Duodenal mucosa (tissue), 2 donors: ENCODE measurements around the gene DMGDH.
A peak's percentile ranks its signal among the peaks of the same experiment; 100 is the strongest.

ENCODE experiments used
- H3K27ac ChIP-seq: one replicate; pipeline ENCODE4 v1.7.0; 2013; ENCODE audit warnings: low read depth, low read length
- H3K27me3 ChIP-seq, 2 donors: one replicate each; pipeline ENCODE4 v1.7.0; 2013; ENCODE audit warnings: low read length in 2 of 2, control low read depth in 1 of 2; ENCODE audit not compliant: insufficient read depth in 2 of 2, control insufficient read depth in 1 of 2
- H3K36me3 ChIP-seq, 2 donors: one replicate each; pipeline ENCODE4 v1.7.0; 2013; ENCODE audit warnings: low read length in 2 of 2, control low read depth in 1 of 2; ENCODE audit not compliant: insufficient read depth in 2 of 2, control insufficient read depth in 1 of 2
- H3K4me1 ChIP-seq, 2 donors: one replicate each; pipeline ENCODE4 v1.7.0; 2013; ENCODE audit warnings: low read length in 2 of 2, control low read depth in 1 of 2; ENCODE audit not compliant: insufficient read depth in 2 of 2, control insufficient read depth in 1 of 2
- H3K4me3 ChIP-seq, 2 donors: one replicate each; pipeline ENCODE4 v1.7.0; 2013; ENCODE audit warnings: low read length in 2 of 2, low read depth in 1 of 2
- H3K9ac ChIP-seq, 2 donors: one replicate each; pipeline ENCODE4 v1.7.0; 2013; ENCODE audit warnings: low read length in 2 of 2, low read depth in 1 of 2
- H3K9me3 ChIP-seq, 2 donors: one replicate each; pipeline ENCODE4 v1.7.0; 2013; ENCODE audit warnings: low read length in 2 of 2, control low read depth in 1 of 2; ENCODE audit not compliant: control insufficient read depth in 1 of 2

The DMGDH gene

DNA sequence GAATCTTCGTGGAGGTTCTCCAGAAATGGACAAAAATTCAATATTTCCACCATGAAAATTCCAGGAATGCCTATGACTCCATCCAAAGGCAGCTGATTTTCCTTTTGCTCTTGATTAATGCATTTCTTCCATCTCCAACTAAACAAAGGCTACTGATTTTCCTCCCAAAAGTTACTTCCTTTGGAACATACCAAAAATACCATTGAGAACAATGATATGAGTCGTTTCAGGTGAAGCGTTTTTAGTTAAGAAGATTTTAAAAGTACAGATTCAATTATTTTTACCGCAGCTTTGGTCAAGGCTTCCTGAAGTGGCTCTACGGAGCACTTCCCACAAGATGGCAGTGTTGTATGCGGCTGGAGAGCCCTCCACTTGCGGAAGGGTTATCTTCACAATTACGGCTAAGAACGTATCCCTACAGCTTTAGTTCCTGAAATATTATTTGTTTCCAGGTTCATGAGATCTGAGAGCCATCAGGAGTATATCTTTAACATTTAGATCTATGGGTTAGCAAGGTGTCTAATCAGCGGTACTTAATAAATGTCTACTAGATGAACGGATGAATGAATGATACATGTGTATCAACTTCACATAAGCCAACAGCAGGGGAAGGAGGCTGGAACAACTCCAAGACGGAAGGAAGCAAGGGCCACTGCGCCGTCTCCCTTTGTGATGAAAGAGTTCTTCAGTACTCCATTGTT lies 48.5 kb downstream of the DMGDH start:
- no peaks in the 10 kb centered on the region for H3K36me3 ChIP-seq
- no peaks in the 10 kb centered on the region for H3K9me3 ChIP-seq
- H3K4me1 ChIP-seq, result no peaks in the 10 kb centered on the region
- H3K27me3 ChIP-seq, result peaks cover 0 to 5% of the 10 kb centered on the region in 2 donors
- peak overlapping the region in 1 of 2 donors; percentile 27 for H3K4me3 ChIP-seq
- H3K27ac ChIP-seq, result no peak overlapping the region
- H3K9ac ChIP-seq, result no peak overlapping the region

DNA sequence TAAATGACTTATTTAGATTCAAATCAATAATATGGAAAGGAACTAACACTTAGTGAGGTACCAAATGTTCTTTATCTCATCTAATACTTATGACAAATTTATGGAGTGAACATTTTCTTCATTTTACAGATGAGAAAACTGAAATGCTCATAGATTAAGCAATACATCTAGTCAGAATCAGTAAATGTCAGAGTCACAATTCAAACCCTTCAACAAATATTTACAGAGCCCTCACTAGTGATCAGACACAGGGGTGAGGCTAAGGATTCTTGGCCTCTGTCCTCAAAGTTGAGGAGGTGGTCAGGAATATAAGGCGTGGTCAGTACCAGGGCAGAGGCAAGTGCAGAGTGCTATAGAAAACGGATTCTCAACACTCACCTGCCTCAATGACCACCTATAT lies 54.8 kb downstream of the DMGDH start:
- H3K27ac ChIP-seq, result no peak overlapping the region
- peaks cover 0 to 5% of the 10 kb centered on the region in 2 donors for H3K27me3 ChIP-seq
- H3K4me1 ChIP-seq, result no peaks in the 10 kb centered on the region
- H3K36me3 ChIP-seq, result no peaks in the 10 kb centered on the region
- no peak overlapping the region for H3K9ac ChIP-seq
- H3K9me3 ChIP-seq, result no peaks in the 10 kb centered on the region
- H3K4me3 ChIP-seq, result no peak overlapping the region

DNA sequence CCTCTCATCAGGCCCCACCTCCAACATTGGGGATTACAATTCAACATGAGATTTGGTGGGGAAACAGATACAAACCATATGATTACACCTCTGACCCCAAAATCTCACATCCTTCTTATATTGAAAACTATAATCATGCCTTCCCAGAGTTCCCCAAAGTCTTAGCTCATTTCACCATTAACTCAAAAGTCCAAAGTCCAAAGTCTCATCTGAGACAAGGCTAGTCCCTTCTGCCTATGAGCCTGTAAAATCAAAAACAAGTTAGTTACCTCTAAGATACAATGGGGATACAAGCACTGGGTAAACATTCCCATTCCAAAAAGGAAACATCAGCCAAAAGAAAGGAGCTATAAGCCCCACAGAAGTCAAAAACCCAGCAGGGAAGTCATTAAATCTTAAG lies 57.6 kb downstream of the DMGDH start:
- Histone ChIP-seq H3K36me3 (no peaks in the 10 kb centered on the region), H3K4me3 (no peak overlapping the region), H3K4me1 (no peaks in the 10 kb centered on the region), H3K27ac (no peak overlapping the region), H3K9me3 (no peaks in the 10 kb centered on the region), H3K27me3 (peaks cover 0 to 5% of the 10 kb centered on the region in 2 donors), H3K9ac (no peak overlapping the region)

DNA sequence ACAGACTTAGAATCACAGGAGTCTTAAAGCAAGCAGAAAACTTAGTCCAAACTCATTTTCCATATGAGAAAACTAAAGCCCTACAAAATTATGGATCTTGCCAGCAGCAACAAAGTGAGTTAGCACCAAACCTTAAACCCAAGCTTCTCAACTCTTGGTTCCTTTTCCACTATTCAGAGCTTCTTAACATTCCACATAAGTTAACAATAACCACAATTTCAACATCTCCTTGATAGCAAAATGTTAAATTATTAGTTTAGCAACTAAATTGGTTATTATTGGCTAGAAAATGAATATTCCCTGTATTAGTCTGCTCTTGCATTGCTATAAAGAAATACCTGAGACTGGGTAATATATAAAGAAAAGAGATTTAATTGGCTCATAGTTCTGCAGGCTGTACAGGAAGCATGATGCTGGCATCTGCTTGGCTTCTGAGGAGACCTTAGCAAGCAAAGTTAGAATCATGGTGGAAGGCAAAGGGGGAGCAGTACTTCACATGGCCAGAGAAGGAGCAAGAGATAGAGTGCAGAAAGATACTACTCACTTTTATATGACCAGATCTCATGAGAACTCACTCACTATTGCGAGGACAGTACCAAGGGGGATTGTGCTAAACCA lies 58.1 kb downstream of the DMGDH start:
- Histone ChIP-seq H3K9me3 (no peaks in the 10 kb centered on the region), H3K9ac (no peak overlapping the region), H3K4me1 (no peaks in the 10 kb centered on the region), H3K4me3 (no peak overlapping the region), H3K27ac (no peak overlapping the region), H3K36me3 (no peaks in the 10 kb centered on the region), H3K27me3 (peaks cover 0 to 5% of the 10 kb centered on the region in 2 donors)

DNA sequence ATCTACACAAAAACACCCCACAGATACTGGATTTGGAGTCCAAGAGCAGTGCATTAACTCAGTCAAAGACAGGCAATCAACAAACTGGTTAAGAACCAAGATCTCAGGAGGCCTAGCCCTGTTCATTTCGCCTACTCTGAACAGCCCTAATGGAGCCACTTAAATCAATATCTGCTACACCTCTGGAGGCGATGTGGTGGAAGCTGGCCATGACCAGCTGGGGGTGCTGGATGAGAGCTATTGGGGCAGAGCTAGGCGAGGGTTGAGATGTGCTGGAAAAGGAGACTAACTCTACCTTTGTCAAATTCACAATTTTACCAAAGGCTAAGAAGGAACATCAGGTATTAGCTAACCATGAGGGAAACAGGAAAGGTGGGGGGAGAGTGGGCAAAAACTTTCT lies 61.1 kb downstream of the DMGDH start:
- Histone ChIP-seq H3K9me3 (no peaks in the 10 kb centered on the region), H3K27me3 (no peaks in the 10 kb centered on the region), H3K9ac (no peak overlapping the region), H3K36me3 (no peaks in the 10 kb centered on the region), H3K4me1 (no peaks in the 10 kb centered on the region), H3K27ac (no peak overlapping the region), H3K4me3 (no peak overlapping the region)

DNA sequence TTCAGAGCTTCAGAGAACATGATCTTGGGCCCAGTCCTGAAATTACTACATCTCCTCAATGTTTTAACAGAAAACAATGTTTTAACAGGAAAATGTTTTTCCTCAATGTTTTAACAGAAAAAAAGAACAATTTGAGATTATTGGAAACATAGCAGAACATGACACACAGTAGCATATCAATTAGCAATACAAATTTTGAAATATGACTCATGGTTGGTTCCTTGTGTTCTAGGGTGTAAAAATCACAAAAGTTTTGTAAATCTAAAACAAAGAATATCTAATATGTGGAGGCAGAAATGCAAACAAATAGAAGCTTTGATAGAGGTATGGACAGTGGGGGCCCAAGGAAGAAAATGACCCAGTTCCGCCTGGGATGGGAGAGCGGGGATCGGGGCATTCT lies 61.6 kb downstream of the DMGDH start:
- H3K9ac ChIP-seq, result no peak overlapping the region
- H3K27me3 ChIP-seq, result no peaks in the 10 kb centered on the region
- no peaks in the 10 kb centered on the region for H3K4me1 ChIP-seq
- no peaks in the 10 kb centered on the region for H3K36me3 ChIP-seq
- no peaks in the 10 kb centered on the region for H3K9me3 ChIP-seq
- no peak overlapping the region for H3K4me3 ChIP-seq
- no peak overlapping the region for H3K27ac ChIP-seq

DNA sequence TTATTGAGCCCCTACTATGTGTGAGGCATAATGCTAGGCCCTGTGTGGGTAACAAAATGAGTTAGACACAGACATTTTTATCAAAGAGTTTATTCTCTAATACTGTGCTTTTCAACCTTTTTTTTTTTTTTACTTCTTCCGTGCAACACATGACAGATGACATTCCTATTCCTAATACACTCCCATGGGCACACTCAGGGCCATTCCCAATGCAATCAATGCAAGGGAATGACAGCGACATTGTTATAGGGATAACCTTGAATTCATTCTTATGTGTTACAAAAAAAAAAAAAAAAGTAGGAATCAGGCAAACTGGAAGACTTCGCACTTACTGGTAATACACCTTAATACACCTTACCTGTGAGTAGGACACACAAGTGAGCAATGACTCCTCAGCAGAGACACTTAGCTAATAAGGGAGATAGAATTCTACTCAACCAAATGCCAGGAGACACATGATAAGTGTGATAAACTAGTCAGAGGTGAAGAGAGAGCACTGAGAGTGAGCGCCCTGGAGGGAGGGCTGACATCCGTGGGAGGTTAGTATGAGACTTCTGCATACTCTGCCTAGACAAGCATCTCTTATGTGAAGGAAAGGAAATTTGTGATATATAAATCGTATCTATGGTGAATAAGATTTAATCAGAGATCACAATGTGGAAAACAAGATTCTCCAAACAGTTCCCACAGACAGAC lies 63.4 kb downstream of the DMGDH start:
- Histone ChIP-seq H3K27ac (no peak overlapping the region), H3K4me3 (no peak overlapping the region), H3K36me3 (no peaks in the 10 kb centered on the region), H3K9ac (no peak overlapping the region), H3K27me3 (no peaks in the 10 kb centered on the region), H3K4me1 (no peaks in the 10 kb centered on the region), H3K9me3 (no peaks in the 10 kb centered on the region)

DNA sequence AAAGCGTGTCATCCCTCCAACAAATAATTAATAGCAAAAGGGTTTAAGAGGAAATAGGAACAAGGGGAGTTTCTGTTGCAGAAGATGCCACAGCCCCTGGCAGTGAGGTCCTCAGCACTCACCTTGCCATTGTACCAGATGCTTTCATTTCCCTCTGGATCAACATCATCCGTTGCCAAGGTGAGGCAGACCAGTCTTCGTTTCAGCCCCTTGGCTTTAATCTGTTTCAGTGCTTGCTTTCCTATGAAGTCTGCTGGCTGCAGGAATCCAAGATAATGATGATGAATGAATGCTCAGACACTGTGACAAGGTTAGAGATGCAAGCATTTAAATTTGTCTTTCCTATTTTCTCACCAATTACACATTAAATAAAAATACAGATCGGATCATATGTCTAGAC lies 64.3 kb downstream of the DMGDH start:
- H3K9ac ChIP-seq, result no peak overlapping the region
- H3K4me3 ChIP-seq, result no peak overlapping the region
- no peaks in the 10 kb centered on the region for H3K36me3 ChIP-seq
- H3K9me3 ChIP-seq, result no peaks in the 10 kb centered on the region
- no peaks in the 10 kb centered on the region for H3K4me1 ChIP-seq
- H3K27ac ChIP-seq, result no peak overlapping the region
- H3K27me3 ChIP-seq, result no peaks in the 10 kb centered on the region

DNA sequence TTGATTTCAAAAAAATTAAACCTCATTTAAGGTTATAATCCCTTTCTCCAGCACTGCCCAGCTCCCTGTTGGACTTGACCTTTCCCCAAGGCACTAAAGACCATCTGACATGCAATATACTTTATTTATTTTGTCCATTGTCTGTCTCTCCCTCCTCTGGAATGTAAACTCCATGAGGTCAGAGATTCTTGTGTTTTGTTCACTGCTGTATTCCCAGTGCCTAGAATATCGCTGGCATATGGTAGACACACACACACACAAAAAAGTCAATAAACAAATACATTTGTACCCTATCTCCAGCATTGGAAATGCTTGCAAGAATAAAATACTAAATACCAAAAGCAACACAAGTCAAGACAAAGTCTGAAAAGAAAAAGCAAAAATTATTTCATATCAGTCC lies 67.1 kb downstream of the DMGDH start:
- Histone ChIP-seq H3K9ac (no peak overlapping the region), H3K36me3 (no peaks in the 10 kb centered on the region), H3K4me3 (no peak overlapping the region), H3K9me3 (no peaks in the 10 kb centered on the region), H3K4me1 (no peaks in the 10 kb centered on the region), H3K27ac (no peak overlapping the region), H3K27me3 (no peaks in the 10 kb centered on the region)

DNA sequence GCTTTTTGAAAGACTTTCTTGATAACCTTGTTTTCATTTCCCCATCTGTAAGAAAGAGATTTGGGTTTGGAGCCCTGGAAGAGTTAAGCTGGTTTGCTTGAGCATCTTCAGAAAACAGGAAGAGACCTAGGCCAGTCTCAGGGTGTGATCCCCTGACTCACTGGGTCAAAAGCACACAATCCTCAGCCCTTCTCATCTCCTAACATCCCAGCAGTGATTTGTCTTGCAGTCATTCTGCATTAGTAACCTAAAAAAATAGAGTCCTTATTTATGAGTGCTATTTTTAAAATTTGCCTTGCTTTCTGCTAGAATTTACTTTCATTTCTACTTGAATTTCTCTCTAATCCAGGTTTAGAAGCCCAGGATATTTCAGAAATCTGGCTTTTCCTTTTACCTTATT lies 68.0 kb downstream of the DMGDH start:
- no peaks in the 10 kb centered on the region for H3K27me3 ChIP-seq
- no peaks in the 10 kb centered on the region for H3K36me3 ChIP-seq
- H3K4me1 ChIP-seq, result no peaks in the 10 kb centered on the region
- no peak overlapping the region for H3K9ac ChIP-seq
- H3K4me3 ChIP-seq, result no peak overlapping the region
- H3K9me3 ChIP-seq, result no peaks in the 10 kb centered on the region
- no peak overlapping the region for H3K27ac ChIP-seq
